GM21529 (cell line): ENCODE measurements around the gene MAP4K2.
A peak's percentile ranks its signal among the peaks of the same experiment; 100 is the strongest.

Experiments used
- ATAC-seq: cut with Tn5 transposase; IDR thresholded peaks from one replicate; pipeline ENCODE4 v1.9.1; 2021; ENCODE audit not compliant: unreplicated experiment

Gene MAP4K2

DNA sequence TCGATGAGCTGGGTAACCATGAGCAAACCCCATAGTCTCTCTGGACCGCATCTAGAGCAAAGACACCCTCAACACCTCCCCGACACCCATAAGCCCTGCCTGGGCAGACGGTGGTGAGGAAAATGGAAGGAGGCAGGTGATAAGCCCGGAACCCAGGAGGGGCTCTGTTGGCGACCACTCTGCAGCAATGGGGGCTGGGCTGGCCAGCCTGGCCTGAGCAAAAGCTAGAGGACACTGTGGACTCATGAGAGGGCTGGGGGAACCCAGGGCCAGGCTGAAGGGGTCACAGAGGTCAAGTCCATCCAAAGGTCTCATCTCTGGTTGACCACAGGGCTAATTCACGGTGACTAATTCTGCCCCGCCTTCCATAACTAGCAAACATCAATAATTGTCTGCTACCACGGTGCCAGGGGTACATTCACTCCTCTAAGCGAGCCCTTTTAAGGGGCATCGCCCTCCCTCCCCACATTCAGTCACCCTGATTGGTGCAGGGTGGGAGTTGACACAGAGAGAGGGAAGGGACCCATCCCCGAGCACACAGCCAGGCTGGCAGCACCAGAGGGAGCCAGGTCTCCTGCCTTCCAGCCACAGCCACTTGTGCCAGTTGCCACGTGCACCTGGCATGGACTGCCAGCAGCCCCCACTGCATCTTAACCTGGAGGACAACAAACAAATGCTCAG is 47.2 kb downstream of the MAP4K2 start:
- ATAC-seq = no peak

DNA sequence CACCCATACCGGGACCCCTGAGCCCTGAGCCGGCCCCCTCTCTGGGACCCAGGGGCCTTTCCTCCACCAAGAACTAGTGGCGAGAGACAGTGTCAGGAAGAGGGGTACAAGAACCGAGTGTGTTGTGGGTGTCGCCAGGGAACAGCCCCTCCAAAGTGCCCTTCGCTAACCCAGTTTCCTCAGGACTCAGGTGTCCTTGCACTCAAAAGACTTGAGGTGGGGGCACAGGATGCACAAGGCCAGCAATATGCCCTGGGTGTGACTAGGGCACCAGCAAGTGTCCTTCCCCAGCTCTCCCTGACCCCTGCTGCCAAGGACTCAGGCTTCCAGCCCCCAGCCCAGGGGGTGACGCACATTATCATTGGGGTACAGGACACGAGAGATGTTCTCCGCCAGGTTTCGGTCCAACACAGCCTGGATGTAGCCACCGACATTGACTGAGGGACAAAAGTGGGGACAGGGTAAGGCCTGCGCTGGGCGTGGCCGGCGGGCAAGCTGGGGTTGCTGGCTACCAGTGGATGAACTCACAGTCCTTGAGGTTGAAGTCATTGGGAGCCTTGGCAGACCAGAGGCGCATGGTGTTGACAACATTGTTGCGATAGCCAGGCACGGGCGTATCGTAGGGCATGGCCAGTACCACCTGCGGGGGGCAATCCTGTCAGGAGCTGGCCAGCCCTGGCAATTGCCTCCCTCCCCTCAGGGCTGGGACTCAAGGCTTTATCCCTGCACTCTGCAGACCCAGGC is 47.9 kb downstream of the MAP4K2 start:
- ATAC-seq = no peak

DNA sequence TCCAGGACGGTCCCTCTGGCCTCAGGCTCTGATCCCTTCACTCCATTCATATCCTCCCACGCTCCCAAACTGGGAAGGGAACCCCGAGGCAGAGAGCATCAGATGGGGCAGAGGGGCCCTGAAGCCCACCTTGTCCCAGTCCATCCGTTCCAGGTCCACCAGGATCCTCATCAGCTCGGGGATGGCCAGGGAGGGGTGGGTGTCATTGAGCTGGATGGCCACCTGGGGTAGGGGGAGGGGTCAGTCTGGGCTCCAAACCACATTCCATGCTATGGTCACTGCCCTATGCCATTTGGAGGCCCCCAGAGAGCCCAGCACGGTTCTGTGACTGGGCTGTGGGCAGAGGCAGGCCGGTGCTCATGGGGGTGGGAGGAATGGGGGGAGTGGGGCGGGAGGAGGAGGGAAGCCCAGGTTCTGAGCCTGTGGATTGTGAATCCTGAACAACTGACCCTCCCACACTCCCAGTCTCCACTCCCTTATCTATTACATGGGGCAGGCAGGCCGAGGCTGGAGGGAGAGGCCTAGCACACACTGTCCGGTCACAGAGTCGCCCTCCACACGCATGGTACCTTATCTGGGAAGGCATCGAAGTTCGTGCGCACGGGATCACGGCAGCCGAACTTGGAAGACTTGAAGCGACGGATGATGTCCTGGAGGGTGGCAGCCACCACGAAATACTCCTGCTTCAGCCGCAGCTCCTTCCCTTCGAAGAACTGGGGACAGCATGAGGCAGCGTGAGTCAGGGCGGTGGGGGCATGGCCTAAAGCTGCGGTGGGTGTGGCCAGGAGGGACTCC is 48.7 kb downstream of the MAP4K2 start:
- no peak for ATAC-seq

DNA sequence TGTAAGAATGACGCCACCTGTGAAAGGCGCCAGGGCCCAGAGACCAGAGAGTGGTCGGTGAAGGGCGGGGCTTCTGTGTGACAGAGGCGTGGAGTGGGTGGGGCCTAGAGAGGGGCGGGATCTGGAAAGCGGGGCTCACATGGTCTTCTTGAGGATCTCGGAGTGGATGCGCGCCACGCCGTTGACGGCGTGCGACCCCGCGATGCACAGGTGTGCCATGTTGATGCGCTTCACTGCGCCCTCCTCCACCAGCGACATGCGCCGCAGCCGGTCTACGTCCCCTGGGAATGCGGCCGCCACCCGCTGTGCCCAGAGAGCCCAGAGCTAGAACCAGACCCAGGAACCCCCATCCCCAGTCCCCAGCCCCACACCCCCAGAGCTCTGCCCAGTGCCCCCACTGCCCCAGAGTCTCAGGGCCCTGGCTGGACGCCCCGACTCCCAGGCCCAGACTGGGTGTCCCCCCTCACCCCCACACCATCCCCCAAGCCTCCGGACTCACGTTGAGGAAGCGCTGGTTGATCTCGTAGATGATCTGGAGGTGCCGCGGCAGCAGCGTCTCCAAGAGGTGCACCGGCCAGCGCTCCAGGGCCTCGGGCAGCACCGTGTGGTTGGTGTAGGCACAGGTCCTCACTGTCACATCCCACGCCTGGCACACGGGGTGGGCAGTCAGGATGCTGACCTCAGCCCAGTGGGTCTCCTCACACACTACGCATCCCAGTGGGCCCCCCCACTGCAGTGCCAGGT is 49.5 kb downstream of the MAP4K2 start:
- ATAC-seq = no peak

DNA sequence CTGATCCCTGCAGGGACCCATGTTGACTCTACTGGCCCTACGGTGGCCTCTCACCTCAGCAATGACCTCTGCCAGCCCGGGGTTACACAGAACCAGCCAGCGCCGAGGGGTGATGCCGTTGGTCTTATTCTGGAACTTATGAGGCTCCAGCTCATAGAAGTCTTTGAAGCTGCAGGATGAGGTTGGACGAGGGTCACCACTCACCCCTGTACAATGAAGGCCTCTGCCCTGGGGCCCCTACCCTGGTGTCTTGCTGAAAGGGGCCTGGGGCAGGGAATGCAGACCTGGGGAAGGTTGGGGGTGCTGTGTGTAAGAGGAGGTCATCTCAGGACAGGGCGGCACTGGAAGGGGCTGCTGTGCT is 50.0 kb downstream of the MAP4K2 start:
- no peak for ATAC-seq

DNA sequence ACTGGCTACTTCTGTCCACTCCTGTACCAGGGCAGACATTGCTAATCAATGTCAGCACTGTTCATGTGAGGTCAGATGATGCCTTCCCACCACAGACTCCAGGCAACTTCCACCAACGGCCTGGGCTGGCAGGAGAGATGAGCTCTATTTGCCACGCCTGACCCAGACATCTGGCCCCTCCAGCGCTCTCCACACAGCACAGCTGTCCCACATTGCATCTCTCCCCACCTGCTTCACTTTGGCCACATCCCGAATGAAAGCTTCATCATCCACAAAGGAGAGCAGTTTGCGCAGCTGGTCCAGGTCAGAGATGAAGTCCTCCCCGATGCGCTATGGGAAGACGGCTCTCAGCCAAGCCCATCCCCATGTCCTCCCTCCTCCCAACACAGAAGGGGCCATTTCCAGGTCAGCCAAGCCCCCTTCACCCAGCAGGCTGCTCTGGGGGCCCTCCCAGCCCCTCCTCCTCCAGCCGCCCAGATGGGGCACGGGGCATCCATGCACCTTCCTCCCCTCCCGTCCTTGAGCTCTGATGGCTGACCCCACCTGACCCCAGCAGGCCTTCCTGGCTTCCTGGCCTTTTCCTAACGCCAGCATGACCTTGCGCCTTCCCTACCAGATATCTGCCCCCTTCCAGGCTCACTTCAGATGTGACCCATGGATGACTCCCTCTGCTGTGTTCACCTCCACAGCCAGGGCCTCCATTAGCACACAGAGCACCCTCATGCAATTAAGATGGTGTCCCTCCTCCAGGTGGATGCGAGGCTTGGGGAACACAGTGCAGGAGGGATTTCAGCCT is 50.6 kb downstream of the MAP4K2 start:
- ATAC-seq = no peak

DNA sequence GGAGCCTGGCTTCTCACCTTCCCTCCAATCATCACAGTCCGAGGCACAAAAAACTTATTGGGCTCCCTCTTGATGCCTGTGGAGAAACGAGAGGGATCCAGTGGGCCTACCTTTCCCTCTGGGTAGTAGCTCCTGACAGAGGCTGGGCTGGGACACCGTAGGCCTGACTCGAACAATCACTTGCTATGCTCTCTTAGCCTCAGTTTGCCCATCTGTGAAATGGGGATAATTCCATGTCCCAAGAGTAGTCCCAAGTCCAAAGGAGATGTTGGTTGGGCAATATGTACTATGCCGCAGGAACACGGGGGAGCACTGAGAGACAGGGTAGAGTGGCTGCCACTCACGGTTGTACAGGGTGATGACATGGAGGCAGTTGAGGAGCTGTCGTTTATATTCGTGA is 51.4 kb downstream of the MAP4K2 start:
- ATAC-seq = no peak

DNA sequence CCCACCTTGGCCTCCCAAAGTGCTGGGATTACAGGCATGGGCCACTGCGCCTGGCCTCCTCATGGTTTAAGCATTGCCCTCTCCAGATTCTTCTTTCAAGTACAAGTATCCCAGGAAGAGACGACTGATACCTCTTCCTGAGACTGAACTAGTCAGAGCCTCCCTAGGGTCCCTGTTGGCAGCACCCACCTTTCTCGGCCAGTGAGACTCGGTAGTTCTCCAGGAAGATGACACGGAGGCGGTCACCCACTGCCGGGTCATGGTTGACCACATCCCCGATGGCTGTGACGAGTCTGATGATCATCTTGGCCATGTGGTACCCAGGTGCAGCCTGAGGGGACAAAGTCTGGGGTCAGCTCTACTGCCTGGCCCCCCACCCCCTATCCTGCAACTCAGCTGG is 51.9 kb downstream of the MAP4K2 start:
- no peak for ATAC-seq

DNA sequence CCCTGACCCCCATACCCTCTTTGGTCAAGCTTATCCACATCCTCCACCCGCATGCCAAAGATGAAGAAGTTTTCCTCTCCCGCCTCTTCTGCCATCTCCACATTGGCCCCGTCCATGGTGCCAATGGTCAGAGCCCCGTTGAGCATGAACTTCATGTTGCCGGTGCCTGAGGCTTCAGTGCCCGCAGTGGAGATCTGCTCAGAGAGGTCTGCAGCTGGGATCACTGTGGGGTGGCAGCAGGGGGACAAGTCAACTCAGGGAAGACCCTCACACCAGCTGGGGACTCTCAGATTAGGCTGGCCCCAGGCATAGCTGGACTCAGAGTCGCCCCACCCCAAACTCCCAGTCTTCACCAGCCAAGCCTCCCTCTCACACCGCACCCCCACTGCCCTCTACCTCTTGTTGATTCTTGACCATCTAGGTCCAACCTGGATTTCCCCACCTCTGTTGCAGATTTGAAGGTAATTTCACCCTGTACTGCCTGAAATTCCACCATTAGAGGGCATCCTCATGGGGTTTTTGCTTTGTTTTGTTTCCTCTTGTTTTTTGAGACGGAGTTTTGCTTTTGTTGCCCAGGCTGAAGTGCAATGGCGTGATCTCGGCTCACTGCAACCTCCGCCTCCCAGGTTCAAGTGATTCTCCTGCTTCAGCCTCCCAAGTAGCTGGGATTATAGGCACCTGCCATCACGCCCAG is 52.5 kb downstream of the MAP4K2 start:
- ATAC-seq = no peak

DNA sequence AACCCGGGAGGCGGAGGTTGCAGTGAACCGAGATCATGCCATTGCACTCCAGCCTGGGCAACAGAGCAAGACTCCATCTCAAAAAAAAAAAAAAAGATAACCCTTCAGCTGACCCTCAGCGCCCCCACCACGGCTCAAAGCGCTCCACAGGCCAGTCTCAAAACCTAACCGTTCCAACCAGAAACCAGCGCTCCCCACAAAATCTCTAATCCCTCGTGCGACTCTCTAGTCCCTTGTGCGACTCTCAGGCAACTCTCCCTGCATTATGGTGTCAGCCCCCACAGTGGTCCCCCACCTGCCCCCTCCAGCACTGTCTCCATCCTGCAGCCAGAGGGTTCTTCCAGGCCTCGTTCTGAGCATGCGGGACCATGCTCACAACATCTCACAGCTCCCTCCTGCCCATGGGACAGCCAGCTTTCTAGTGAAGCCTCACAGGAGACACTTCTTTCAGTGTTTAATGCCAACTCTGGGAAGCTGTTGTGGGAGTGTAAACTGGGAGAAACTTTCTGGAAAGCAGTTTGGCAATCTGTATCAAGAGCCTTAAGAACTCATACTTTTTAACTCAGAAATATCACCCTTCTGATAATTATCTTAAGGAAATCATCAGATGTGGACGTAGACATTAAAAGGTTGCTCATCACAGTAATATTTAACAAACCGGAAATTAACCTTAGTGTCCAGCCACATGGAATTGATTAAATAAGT is 54.9 kb downstream of the MAP4K2 start:
- ATAC-seq = no peak

DNA sequence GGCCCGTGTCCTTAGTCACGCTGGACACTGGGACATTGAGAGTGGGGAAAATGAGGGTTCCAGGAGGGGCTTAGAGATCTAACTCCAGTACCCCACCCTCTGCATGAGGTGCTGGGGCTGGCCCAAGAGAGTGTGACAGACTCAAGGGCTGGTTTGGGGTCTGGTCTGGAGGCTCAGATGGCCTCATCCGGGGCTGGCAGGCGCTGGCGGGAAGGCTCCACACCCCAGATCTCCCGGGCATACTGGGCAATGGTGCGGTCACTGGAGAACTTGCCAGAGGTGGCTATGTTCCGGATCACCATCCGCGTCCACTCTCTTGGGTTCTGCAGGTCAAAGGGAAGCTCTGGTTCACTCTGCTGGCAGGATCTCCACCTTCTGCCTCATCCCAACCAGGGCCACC is 56.5 kb downstream of the MAP4K2 start:
- no peak for ATAC-seq

DNA sequence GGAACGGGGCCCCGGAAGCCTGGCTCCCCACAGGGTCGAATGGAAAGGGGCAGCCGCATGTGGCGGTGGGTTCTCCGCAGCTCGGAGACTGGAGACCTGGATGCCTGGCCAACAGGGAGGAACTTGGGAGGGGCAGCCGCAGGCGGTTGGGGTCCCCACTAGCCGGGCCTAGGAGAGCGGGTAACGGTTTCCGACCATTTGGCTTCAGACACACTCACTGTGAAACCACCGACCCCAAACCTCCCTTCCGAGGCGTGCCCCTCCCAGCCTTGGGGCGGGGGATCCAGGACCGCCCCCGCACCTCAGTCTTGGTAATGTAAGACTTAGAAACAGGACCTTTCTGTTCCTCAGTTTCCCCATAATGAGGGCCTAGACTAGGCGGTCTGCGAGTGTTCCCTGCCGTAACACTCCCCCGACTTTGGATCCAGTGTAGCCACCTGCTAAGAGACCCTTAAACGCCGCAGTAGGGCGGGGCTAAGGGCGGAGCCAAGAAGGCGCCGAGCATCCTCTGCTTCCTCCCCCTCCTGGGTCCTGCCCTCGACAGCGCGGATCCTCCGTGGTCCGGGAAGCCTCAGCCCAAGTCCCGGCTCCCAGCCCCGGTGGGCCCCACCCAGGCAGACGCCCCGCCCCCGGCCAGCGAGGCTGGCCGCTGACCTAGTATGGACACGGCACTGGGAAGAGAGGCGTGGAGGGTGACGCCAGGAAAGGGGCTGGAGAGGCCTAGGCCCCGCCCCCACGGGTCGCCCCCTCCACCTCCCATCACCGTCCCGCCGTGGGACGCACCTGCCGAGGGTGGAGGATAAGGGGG is 57.3 kb downstream of the MAP4K2 start:
- ATAC-seq = no peak

DNA sequence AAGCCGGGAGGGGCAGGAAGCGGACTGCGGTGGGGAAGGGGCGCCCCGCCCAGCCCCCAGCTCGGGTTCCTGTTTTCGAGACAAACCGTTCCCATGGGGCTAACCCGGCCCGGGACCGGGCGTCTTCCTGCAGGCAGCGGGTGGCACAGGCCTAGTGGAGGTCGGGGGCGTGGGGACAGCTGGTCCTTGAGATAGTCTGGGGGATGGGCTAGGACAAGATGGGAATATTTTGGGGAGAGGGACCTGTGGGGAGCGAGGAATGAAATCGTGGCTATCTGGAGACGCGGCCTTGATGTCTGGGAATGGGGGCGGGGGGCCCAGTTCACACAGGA is 57.9 kb downstream of the MAP4K2 start:
- no peak for ATAC-seq

DNA sequence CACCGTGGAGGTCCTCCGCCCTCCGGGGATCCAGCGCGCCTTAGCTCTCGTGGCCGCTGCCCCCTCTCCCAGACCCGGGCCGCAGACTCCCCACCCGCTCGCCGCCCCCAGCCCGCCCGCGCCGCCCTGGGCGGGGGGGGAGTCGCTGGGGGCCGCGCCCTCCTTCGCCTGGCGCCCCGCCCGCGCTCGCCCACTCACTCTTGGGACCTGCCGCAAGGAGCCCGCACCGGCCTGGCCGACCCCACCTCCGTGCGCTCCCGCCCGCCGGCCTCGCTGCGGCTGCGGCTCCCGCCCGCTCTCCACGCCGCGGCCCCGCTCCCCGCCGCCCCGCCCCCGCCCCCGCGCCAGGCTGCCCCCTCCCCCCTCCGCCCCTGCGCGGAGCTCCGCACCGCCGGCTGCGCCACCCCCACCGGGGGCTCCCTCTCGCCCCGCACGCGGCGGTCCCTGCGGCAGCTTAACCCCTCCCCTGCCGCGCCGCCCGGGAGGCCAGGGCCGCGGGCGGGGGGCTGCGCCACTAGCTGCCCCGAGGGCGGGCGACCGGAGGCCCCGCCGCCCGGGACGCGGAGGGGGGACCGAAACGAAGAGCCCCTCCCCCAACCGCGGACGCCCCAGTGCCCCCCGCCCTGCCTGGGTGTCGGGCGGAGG is 58.3 kb downstream of the MAP4K2 start:
- ATAC-seq = no peak

DNA sequence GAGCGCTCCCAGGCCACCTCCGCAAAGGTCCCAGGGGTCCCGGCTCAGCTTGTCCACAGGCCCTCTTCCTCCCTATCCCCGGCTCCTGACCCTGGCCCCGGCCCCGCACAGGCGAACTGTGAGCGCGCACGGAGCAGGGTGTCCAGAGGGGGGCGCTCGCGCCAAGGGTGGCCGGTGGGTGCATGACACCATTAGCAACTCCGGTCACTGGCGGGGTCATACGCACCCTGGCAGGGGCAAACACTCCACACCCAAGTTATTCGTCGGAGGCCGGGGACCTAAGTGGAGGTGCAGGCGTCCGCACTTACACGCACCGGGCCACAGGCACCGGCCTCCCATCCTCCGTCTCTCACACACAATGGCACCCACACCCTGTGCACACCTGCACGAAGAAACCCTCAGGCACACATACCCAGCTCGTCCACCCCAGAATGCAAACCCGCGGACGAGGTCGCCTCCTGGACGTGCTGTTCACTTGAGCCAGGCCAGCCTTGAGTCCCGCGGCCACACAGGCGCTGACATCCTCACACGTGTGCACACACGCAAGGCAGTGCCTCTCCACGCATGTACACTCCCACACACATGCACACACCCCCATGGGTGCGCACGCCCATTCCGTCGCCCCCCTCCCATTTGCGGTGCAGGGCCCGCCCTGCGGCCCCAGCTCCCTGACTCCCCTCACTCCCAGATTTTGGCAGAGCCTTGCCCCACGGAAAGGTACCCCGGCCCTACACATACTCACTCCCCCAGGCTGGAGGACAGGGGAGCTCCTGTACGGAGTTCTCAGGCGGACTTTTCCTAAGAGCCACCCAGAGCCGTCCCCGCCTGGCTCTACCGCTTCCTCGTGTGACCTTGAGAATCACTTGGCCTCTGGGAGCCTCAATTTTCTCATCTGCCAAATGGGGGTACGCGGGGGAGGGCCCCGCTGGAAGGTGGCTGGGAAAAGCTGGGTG is 59.1 kb downstream of the MAP4K2 start, which contains the start of gene RASGRP2:
Gene RASGRP2 (minus strand): TSS at position 552 of the 953 bp plus-strand sequence. CDS start 1,276 bp downstream, outside the sequence.
- no peak for ATAC-seq

DNA sequence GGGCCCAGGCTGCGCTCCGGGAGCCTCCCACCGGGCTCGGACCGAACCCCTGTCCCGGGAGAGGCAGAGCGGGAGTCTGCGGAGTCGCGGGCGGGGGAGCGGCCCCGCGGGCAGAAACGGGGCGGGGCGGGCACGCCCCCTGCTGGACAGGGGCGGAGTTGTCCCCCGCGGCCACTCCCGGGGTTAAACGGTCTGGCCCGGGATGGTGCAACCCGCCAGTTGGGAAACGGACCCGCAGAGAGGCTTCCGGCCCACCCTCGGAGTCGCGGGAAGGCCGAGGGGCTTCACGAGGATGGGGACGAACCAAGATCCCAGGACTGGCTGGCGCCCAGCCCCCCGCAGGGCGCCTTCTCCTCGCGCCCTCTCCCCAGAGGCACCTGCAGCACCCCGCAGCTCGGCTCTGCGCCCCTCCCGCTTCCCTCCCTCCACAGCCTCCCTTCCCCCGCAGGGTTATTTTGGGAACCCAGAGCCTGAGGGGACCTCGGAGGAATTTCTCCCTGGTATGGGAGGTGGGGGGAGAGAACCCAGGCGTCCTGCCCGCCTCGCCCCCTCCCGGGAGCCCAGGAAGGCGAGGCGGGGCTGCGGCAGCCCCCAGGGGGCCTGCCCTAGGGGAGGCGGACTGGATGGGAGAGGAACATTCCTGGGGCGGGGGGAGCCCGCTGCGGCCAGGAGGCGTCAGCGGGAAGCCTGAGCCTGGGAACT is 60.0 kb downstream of the MAP4K2 start:
- ATAC-seq = peak; percentile 41
